Astrocyte (in vitro differentiated cells and primary cell): Measurements from ENCODE around the gene INPP5J. TPM values are rescaled to one million over a fixed set of nuclear protein-coding genes. Genes with fewer than 3 reads are reported as not detected.

Source experiments
- DNase-seq: peaks from one replicate; pipeline ENCODE4 v3.0.0-alpha.2; 2010; ENCODE audit warnings: low read depth
- FAIRE-seq: peaks from 2 replicates; lab custom pipeline; 2011; peaks lifted over from hg19 to GRCh38; lab: Jason Lieb, UNC
- H2AFZ ChIP-seq: 2 replicates; pipeline ENCODE4 v1.6.0; 2012; ENCODE audit warnings: low read depth, low read length, inconsistent platforms
- H3K27ac ChIP-seq: 2 replicates; pipeline ENCODE4 v1.5.1; 2011; ENCODE audit warnings: low read depth, low read length, inconsistent platforms
- H3K27me3 ChIP-seq: 2 replicates; pipeline ENCODE4 v1.6.0; 2011; ENCODE audit warnings: low read length, inconsistent platforms; ENCODE audit not compliant: insufficient read depth
- H3K36me3 ChIP-seq: 2 replicates; pipeline ENCODE4 v1.5.1; 2011; ENCODE audit warnings: low read length, inconsistent platforms; ENCODE audit not compliant: insufficient read depth
- H3K4me1 ChIP-seq: 2 replicates; pipeline ENCODE4 v1.5.1; 2011; ENCODE audit warnings: low read length, inconsistent platforms; ENCODE audit not compliant: insufficient read depth
- H3K4me2 ChIP-seq: 2 replicates; pipeline ENCODE4 v1.6.0; 2012; ENCODE audit warnings: low read length, inconsistent platforms
- H3K4me3 ChIP-seq: 2 replicates; pipeline ENCODE4 v1.5.1; 2011; ENCODE audit warnings: low read depth, mild to moderate bottlenecking, low read length, inconsistent platforms; ENCODE audit not compliant: insufficient read depth
- H3K79me2 ChIP-seq: 2 replicates; pipeline ENCODE4 v1.6.0; 2012; ENCODE audit warnings: mild to moderate bottlenecking, low read length, inconsistent platforms; ENCODE audit not compliant: insufficient read depth
- H3K9ac ChIP-seq: 2 replicates; pipeline ENCODE4 v1.6.0; 2012; ENCODE audit warnings: mild to moderate bottlenecking, low read length, inconsistent platforms
- H3K9me3 ChIP-seq: 2 replicates; pipeline ENCODE4 v1.5.1; 2012; ENCODE audit warnings: low read depth, mild to moderate bottlenecking, low read length, inconsistent platforms; ENCODE audit not compliant: insufficient read depth
- H4K20me1 ChIP-seq: 2 replicates; pipeline ENCODE4 v1.6.0; 2012; ENCODE audit warnings: low read length, inconsistent platforms; ENCODE audit not compliant: insufficient read depth
- H3K27ac Mint-ChIP-seq: one replicate; pipeline ENCODE4 v1.8.0; 2021; ENCODE audit warnings: mild to moderate bottlenecking, mixed read lengths; ENCODE audit not compliant: unreplicated experiment
- H3K27me3 Mint-ChIP-seq: one replicate; pipeline ENCODE4 v1.8.0; 2021; ENCODE audit warnings: low read depth, mixed read lengths; ENCODE audit not compliant: unreplicated experiment
- H3K36me3 Mint-ChIP-seq: one replicate; pipeline ENCODE4 v1.8.0; 2021; ENCODE audit warnings: low read depth, mixed read lengths; ENCODE audit not compliant: unreplicated experiment
- H3K4me1 Mint-ChIP-seq: one replicate; pipeline ENCODE4 v1.8.0; 2021; ENCODE audit warnings: low read depth, mixed read lengths; ENCODE audit not compliant: unreplicated experiment
- H3K4me3 Mint-ChIP-seq: one replicate; pipeline ENCODE4 v1.8.0; 2021; ENCODE audit warnings: mild to moderate bottlenecking, moderate library complexity, mixed read lengths; ENCODE audit not compliant: unreplicated experiment
- H3K9me3 Mint-ChIP-seq: one replicate; pipeline ENCODE4 v1.8.0; 2021; ENCODE audit warnings: mild to moderate bottlenecking, mixed read lengths; ENCODE audit not compliant: unreplicated experiment
- CTCF ChIP-seq: IDR thresholded peaks from 2 replicates; pipeline ENCODE4 v1.5.1; 2011; ENCODE audit warnings: low read depth, mild to moderate bottlenecking, inconsistent platforms, low read length, moderate library complexity; ENCODE audit not compliant: insufficient read depth
- EZH2 ChIP-seq: IDR thresholded peaks from 2 replicates; pipeline ENCODE4 v1.6.1; 2012; ENCODE audit warnings: mild to moderate bottlenecking, low read length, inconsistent platforms; ENCODE audit not compliant: insufficient read depth
- total RNA-seq: library from RNA; stranded (reverse); gene quantifications from 2 replicates; pipeline ENCODE4 v1.2.1, GENCODE V29; 2021

The INPP5J gene
- total RNA-seq, 1 donor from 2014 or later = 3.0 TPM

GRCh38 chr22:31173386-31174145, 50.8 kb downstream of the INPP5J start:
- no peaks in the 10 kb centered on the region for H3K36me3 ChIP-seq
- Mint-ChIP-seq H3K9me3 (no peaks in the 10 kb centered on the region), H3K27ac (peak overlapping the region; percentile 93), H3K36me3 (peaks cover 11% of the 10 kb centered on the region), H3K4me1 (peaks cover 32% of the 10 kb centered on the region), H3K27me3 (no peaks in the 10 kb centered on the region), H3K4me3 (peak overlapping the region; percentile 37)
- no peak overlapping the region for H2AFZ ChIP-seq
- H3K4me1 ChIP-seq = peaks cover 38% of the 10 kb centered on the region
- H3K27me3 ChIP-seq = no peaks in the 10 kb centered on the region
- DNase-seq (peak; percentile 92), FAIRE-seq (peak; percentile 92)
- H3K27ac ChIP-seq = peak overlapping the region; percentile 95
- peak overlapping the region; percentile 20 for H3K4me3 ChIP-seq
- peak overlapping the region; percentile 80 for H3K4me2 ChIP-seq
- peak overlapping the region; percentile 77 for H3K9ac ChIP-seq
- TF ChIP-seq EZH2 = no peak
- no peak for TF ChIP-seq CTCF
- H4K20me1 ChIP-seq = peaks cover 20% of the 10 kb centered on the region
- H3K9me3 ChIP-seq = no peaks in the 10 kb centered on the region
- peaks cover 74% of the 10 kb centered on the region for H3K79me2 ChIP-seq

DNA sequence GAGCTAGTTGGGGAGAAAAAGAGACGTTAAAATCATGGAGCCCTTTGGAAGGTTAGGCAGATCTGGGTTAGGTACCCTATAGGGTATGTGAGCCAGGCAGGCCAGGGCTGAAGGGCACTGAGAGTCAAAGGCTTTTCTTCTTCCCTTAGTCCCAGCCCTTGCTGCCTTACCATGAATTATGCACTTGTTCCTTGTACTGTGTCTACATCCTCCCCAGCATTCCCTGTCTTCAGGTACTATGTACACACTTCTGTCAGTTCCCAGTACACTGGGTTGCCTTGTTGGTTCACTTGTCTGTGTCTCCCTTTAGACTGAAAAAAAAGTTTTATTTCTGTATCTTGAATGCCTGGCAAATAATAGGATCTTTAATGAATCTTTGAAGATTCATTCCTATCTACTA, 54.2 kb downstream of the INPP5J start:
- H3K9me3 ChIP-seq = no peaks in the 10 kb centered on the region
- TF ChIP-seq EZH2 (no peak), CTCF (no peak)
- no peaks in the 10 kb centered on the region for H3K27me3 ChIP-seq
- no peak overlapping the region for H3K4me3 Mint-ChIP-seq
- no peak overlapping the region for H3K4me3 ChIP-seq
- no peak overlapping the region for H2AFZ ChIP-seq
- DNase-seq (no peak), FAIRE-seq (no peak)
- H3K27ac ChIP-seq = peak overlapping the region; percentile 69
- H3K79me2 ChIP-seq = peaks cover 66% of the 10 kb centered on the region
- no peaks in the 10 kb centered on the region for H3K36me3 ChIP-seq
- H3K9me3 Mint-ChIP-seq = no peaks in the 10 kb centered on the region
- peaks cover 16% of the 10 kb centered on the region for H4K20me1 ChIP-seq
- peak overlapping the region; percentile 97 for H3K27ac Mint-ChIP-seq
- H3K36me3 Mint-ChIP-seq = peaks cover 13% of the 10 kb centered on the region
- peaks cover 44% of the 10 kb centered on the region for H3K4me1 ChIP-seq
- H3K9ac ChIP-seq = peak overlapping the region; percentile 41
- H3K4me2 ChIP-seq = peak overlapping the region; percentile 35
- H3K4me1 Mint-ChIP-seq = peaks cover 38% of the 10 kb centered on the region
- H3K27me3 Mint-ChIP-seq = no peaks in the 10 kb centered on the region
